Muscle of leg (tissue), 11 donors: ENCODE data around the gene ENPP5. TPM values are rescaled to one million over a fixed set of nuclear protein-coding genes. Genes with fewer than 3 reads are reported as not detected.
A peak's percentile ranks its signal among the peaks of the same experiment; 100 is the strongest.
"Not testable (repeated sequence)": the region's sequence is repeated elsewhere in the genome, so short reads cannot be mapped to it uniquely, and the experiment has no call there.

Experiments
- DNase-seq: peaks from one replicate; pipeline ENCODE4 v3.0.0; 2013
- H3K27ac ChIP-seq: one replicate; pipeline ENCODE4 v1.5.1; 2013; ENCODE audit warnings: mild to moderate bottlenecking, low read length, control low read depth
- H3K27me3 ChIP-seq: one replicate; pipeline ENCODE4 v1.6.1; 2013; ENCODE audit warnings: low read length; ENCODE audit not compliant: control insufficient read depth, insufficient read depth
- H3K36me3 ChIP-seq: one replicate; pipeline ENCODE4 v1.6.1; 2013; ENCODE audit warnings: low read length; ENCODE audit not compliant: control insufficient read depth, insufficient read depth
- H3K4me1 ChIP-seq: one replicate; pipeline ENCODE4 v1.6.1; 2013; ENCODE audit warnings: low read length; ENCODE audit not compliant: control insufficient read depth, insufficient read depth
- H3K4me3 ChIP-seq: one replicate; pipeline ENCODE4 v1.5.1; 2013; ENCODE audit warnings: low read length, control low read depth
- H3K9me3 ChIP-seq: replicated peaks from 2 replicates; pipeline ENCODE4 v1.6.1; 2013; ENCODE audit warnings: low read depth, low read length; ENCODE audit not compliant: control insufficient read depth
- WGBS: methylation state at CpG from one replicate; pipeline ENCODE4 v1.1.5; 2013; ENCODE audit warnings: missing lambda C conversion rate; ENCODE audit not compliant: insufficient coverage; 5-methylcytosine and 5-hydroxymethylcytosine counted together
- polyA plus RNA-seq, 8 donors: library from polyadenylated mRNA; unstranded; fragments of 120-200 nt; gene quantifications; one replicate each; pipeline versions ENCODE4 v1.2.1 to v1.2.3, GENCODE V29; 2013; ENCODE audit warnings: inconsistent platforms in 1 of 8, low replicate concordance in 1 of 8; ENCODE audit not compliant: insufficient read length in 8 of 8, insufficient read depth in 1 of 8
- total RNA-seq: library from RNA; stranded (reverse); fragments of 120-200 nt; gene quantifications from one replicate; pipeline ENCODE4 v1.2.4, GENCODE V29; 2013

The ENPP5 gene
- total and polyA plus RNA-seq, 9 donors = 2.6 to 5.9 (median 4.1) TPM

GRCh38 chr6:46184114-46184513 lies 13.3 kb upstream of the ENPP5 start:
- H3K36me3 ChIP-seq = no peaks in the 10 kb centered on the region
- 0% methylated on average over 1 of the region's 4 CpGs for WGBS
- no peaks in the 10 kb centered on the region for H3K9me3 ChIP-seq
- peaks cover 3% of the 10 kb centered on the region for H3K4me1 ChIP-seq
- DNase-seq = peak; percentile 80
- H3K4me3 ChIP-seq = no peak overlapping the region
- no peak overlapping the region for H3K27ac ChIP-seq
- no peaks in the 10 kb centered on the region for H3K27me3 ChIP-seq

- Histone ChIP-seq H3K27ac (no peak overlapping the region), H3K9me3 (no peaks in the 10 kb centered on the region), H3K36me3 (no peaks in the 10 kb centered on the region), H3K4me3 (no peak overlapping the region), H3K27me3 (no peaks in the 10 kb centered on the region), H3K4me1 (peaks cover 6% of the 10 kb centered on the region)
- no peak for DNase-seq
- WGBS = no CpG with 5 or more reads among the region's 3 CpGs
These were observed 5.2 kb upstream of the ENPP5 start for GRCh38 chr6:46175976-46176375.

DNA sequence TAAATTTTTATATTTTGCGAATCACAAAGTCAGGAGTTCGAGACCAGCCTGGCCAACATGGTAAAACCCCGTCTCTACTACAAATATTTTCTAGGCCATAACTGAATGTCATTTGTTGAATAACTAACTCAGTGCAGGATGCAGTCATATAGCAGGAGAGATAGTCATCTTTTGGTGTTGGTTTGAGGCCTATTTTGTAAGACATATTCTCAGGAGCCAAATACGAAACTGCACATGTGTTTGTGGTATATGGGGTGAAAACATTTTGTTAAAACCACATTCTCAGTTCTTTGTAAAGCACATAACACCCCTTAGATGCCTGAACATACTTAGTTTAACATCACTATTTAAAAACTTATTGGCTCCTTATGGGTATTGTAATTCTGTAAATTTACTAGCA lies 4.7 kb upstream of the ENPP5 start:
- H3K27ac ChIP-seq = no peak overlapping the region
- no peak overlapping the region for H3K4me3 ChIP-seq
- no peaks in the 10 kb centered on the region for H3K9me3 ChIP-seq
- peaks cover 2% of the 10 kb centered on the region for H3K27me3 ChIP-seq
- H3K36me3 ChIP-seq = no peaks in the 10 kb centered on the region
- 100% methylated on average over 1 of the region's 4 CpGs for WGBS
- peaks cover 8% of the 10 kb centered on the region for H3K4me1 ChIP-seq
- no peak for DNase-seq

DNA sequence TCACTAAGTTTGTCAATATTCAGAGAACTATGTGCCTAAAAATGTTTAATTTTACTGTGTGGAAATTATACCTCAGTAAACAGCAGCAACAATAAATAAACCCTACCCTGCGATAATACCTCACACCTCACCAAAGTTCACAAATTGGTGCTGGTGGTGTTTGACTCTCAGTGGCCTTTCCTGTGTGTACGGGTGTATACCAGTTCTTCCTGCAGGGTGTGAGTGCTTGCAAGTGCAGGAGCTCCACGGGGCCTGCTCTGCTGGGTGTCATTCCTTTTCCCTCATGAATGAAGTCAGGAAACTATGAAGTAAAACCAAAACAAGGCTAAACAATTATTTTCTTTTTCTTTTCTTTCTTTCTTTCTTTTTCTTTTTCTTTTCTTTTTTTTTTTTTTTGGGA lies 4.1 kb upstream of the ENPP5 start:
- DNase-seq = no peak
- H3K36me3 ChIP-seq = no peaks in the 10 kb centered on the region
- WGBS = 80% methylated on average over 1 of the region's 3 CpGs
- peaks cover 4% of the 10 kb centered on the region for H3K27me3 ChIP-seq
- no peaks in the 10 kb centered on the region for H3K9me3 ChIP-seq
- peaks cover 11% of the 10 kb centered on the region for H3K4me1 ChIP-seq
- H3K27ac ChIP-seq = no peak overlapping the region
- H3K4me3 ChIP-seq = no peak overlapping the region

DNA sequence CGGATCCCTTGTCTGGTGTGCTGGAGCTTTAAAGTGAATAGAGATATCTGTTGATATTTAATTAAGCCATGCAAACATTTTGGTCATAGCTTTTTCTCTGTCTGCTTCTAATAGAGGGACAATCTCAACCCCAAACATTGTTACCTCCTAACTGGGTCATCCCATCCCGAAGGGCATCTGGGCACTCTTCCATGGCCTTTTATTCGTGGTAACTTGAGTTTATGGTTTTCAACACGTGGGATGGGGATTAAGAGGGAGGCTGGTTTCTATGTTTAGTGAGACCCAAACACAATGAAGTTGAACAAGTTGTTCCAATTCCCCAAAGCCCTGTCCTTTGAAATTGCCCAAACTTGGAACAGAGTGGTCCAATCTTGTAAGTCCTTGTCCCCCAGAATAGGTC lies 1.4 kb upstream of the ENPP5 start:
- Histone ChIP-seq H3K9me3 (no peaks in the 10 kb centered on the region), H3K27me3 (peaks cover 4% of the 10 kb centered on the region), H3K4me3 (no peak overlapping the region), H3K4me1 (peaks cover 11% of the 10 kb centered on the region), H3K27ac (no peak overlapping the region), H3K36me3 (no peaks in the 10 kb centered on the region)
- no CpG with 5 or more reads among the region's 4 CpGs for WGBS
- no peak for DNase-seq

DNA sequence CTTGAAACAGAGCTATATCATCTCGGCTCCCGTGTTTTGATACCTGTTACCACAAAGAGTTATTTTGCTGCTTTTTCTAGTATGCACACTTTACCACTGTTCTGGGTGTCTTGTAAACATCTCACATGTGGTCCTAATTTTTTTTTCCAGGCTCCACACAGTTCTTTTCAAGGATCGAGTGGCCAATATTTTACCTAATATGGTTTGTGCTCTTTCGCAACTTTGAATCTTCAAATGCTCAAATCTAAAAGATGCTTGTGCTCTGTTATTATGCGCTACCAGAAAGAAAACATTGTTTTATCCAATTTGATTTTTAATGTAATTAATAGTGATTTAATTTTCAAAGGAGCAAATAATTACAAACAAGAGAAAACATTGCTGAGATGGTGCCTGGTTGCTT lies 10.7 kb downstream of the ENPP5 start:
- H3K27me3 ChIP-seq = no peaks in the 10 kb centered on the region
- H3K36me3 ChIP-seq = peaks cover 3% of the 10 kb centered on the region
- H3K4me1 ChIP-seq = no peaks in the 10 kb centered on the region
- no peak overlapping the region for H3K4me3 ChIP-seq
- H3K9me3 ChIP-seq = no peaks in the 10 kb centered on the region
- no peak for DNase-seq
- no peak overlapping the region for H3K27ac ChIP-seq
- WGBS = 90% methylated on average over 2 of the region's 5 CpGs

DNA sequence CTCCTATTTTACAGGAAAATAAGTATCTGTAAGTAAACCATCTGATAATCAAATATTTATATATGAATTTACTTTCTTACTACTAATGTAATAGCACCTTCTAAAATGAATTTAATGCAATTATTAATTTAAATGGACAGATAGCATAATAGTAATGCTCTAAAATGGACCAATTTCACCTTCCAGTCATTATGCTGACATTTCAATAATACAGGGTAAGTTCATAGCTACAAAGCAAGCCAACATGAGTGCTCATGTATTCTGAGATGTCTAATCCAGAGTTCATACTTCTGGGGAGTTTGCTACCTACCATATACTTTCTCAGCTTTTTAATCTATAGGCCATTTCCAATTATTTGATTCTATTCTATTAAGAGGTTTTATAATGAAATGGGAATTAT lies 11.6 kb downstream of the ENPP5 start:
- Histone ChIP-seq H3K27me3 (no peaks in the 10 kb centered on the region), H3K4me3 (no peak overlapping the region)

GRCh38 chr6:46156701-46157100 lies 14.1 kb downstream of the ENPP5 start:
- no peak overlapping the region for H3K27ac ChIP-seq
- DNase-seq = no peak
- H3K36me3 ChIP-seq = peaks cover 3% of the 10 kb centered on the region
- no peaks in the 10 kb centered on the region for H3K4me1 ChIP-seq
- no peak overlapping the region for H3K4me3 ChIP-seq
- no peaks in the 10 kb centered on the region for H3K27me3 ChIP-seq
- no peaks in the 10 kb centered on the region for H3K9me3 ChIP-seq

More for the DNA sequence above, 11.6 kb downstream of the ENPP5 start:
- Histone ChIP-seq H3K27ac (no peak overlapping the region), H3K36me3 (peaks cover 3% of the 10 kb centered on the region), H3K4me1 (no peaks in the 10 kb centered on the region), H3K9me3 (no peaks in the 10 kb centered on the region)
- no peak for DNase-seq

DNA sequence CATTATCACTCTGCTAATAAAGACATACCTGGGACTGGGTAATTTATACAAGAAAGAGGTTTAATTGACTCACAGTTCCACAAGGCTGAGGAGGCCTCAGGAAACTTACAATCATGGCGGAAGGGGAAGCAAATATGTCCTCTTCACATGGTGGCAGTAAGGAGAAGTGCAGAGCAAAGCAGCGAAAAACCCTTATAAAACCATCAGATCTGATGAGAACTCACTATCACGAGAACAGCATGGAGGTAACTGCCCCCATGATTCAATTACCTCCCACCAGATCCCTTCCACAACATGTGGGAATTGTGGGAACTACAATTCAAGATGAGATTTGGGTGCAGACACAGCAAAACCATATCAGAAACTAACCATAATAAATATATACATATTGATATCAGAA lies 21.7 kb downstream of the ENPP5 start:
- no CpG with 5 or more reads among the region's 3 CpGs for WGBS
- H3K4me3 ChIP-seq, H3K27ac ChIP-seq, H3K9me3 ChIP-seq, DNase-seq, H3K36me3 ChIP-seq, H3K27me3 ChIP-seq, H3K4me1 ChIP-seq: not testable (repeated sequence)

GRCh38 chr6:46144270-46144669 lies 26.5 kb downstream of the ENPP5 start:
- no CpG with 5 or more reads among the region's 1 CpG for WGBS
- Histone ChIP-seq H3K36me3 (no peaks in the 10 kb centered on the region), H3K4me1 (no peaks in the 10 kb centered on the region), H3K27me3 (no peaks in the 10 kb centered on the region), H3K9me3 (no peaks in the 10 kb centered on the region), H3K27ac (no peak overlapping the region), H3K4me3 (no peak overlapping the region)
- DNase-seq = no peak

GRCh38 chr6:46138281-46138680 lies 32.5 kb downstream of the ENPP5 start:
- H3K27me3 ChIP-seq = no peaks in the 10 kb centered on the region
- H3K4me3 ChIP-seq = no peak overlapping the region
- WGBS = 78% methylated on average over 1 of the region's 1 CpG
- H3K36me3 ChIP-seq = no peaks in the 10 kb centered on the region
- H3K4me1 ChIP-seq = no peaks in the 10 kb centered on the region
- DNase-seq = no peak
- no peak overlapping the region for H3K27ac ChIP-seq
- no peaks in the 10 kb centered on the region for H3K9me3 ChIP-seq
